Astrocyte of the spinal cord (primary cell): ENCODE results near the gene ACTR5.

Experiments
- DNase-seq: peaks from one replicate; pipeline ENCODE4 v3.0.0; 2011; ENCODE audit warnings: low read depth, low spot score
- H3K4me3 ChIP-seq: 2 replicates; pipeline ENCODE4 v1.5.1; 2011; ENCODE audit warnings: low read depth, mild to moderate bottlenecking, low read length, moderate library complexity
- in situ Hi-C: cut with HindIII; loops from 2 replicates; pipeline ENCODE4 v1.10.0; 2017; ENCODE audit warnings: low sequenced_read_pairs
- TF ChIP-seq, protein P1 (sequence below): IDR thresholded peaks from 2 replicates; pipeline ENCODE4 v1.5.1; 2012; ENCODE audit warnings: low read depth, mild to moderate bottlenecking, low read length, inconsistent platforms

ACTR5 gene

DNA sequence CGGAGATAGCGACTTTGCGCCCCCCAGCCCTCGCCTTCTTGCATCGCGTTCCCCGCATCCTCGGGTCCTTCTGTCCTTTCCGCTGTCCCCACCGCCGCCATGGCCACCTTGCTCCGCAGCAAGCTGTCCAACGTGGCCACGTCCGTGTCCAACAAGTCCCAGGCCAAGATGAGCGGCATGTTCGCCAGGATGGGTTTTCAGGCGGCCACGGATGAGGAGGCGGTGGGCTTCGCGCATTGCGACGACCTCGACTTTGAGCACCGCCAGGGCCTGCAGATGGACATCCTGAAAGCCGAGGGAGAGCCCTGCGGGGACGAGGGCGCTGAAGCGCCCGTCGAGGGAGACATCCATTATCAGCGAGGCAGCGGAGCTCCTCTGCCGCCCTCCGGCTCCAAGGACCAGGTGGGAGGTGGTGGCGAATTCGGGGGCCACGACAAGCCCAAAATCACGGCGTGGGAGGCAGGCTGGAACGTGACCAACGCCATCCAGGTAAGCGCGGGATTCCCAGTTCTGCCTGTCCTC lies 23.6 kb upstream of the ACTR5 start:
- no peak for DNase-seq
- H3K4me3 ChIP-seq = no peak overlapping the region
- in situ Hi-C loops = no loop called here
- TF ChIP-seq, protein P1, sequence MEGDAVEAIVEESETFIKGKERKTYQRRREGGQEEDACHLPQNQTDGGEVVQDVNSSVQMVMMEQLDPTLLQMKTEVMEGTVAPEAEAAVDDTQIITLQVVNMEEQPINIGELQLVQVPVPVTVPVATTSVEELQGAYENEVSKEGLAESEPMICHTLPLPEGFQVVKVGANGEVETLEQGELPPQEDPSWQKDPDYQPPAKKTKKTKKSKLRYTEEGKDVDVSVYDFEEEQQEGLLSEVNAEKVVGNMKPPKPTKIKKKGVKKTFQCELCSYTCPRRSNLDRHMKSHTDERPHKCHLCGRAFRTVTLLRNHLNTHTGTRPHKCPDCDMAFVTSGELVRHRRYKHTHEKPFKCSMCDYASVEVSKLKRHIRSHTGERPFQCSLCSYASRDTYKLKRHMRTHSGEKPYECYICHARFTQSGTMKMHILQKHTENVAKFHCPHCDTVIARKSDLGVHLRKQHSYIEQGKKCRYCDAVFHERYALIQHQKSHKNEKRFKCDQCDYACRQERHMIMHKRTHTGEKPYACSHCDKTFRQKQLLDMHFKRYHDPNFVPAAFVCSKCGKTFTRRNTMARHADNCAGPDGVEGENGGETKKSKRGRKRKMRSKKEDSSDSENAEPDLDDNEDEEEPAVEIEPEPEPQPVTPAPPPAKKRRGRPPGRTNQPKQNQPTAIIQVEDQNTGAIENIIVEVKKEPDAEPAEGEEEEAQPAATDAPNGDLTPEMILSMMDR = no peak

DNA sequence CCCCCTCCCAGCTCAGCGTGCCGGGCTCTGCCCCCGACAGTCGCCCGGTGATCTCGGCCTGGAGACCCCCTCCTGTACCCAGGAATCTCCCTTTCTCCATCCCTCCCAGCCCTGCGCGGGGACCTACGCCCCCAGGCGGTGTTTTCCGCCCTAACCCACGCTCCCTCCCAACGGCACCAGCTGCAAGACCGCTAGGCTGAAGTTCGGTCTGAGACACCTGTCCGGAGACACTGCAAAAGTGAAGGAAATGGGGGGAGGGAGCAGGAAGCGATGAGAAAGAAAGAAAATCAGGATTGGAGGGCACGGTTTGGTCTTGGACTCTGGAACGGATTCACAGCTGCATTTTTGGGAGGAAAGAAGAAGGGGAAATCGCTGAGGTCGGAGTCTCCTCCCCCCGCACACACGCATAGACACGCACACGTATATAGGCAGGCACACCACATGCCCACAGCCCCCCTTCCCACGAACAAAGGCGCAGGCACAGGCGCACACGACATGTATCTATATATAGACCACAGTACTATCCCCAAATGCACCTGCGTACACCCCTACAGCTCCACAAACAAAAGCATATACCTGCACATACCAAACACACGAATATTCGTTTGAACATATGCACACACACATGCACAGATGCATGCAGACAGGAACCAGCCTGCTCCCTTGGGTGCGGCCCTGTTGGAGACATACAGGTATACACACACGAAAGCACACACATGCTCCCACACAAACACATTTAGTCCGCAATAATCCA lies 22.9 kb upstream of the ACTR5 start:
- TF ChIP-seq, protein P1 = no peak
- H3K4me3 ChIP-seq = no peak overlapping the region
- no peak for DNase-seq
- in situ Hi-C loops = no loop called here

DNA sequence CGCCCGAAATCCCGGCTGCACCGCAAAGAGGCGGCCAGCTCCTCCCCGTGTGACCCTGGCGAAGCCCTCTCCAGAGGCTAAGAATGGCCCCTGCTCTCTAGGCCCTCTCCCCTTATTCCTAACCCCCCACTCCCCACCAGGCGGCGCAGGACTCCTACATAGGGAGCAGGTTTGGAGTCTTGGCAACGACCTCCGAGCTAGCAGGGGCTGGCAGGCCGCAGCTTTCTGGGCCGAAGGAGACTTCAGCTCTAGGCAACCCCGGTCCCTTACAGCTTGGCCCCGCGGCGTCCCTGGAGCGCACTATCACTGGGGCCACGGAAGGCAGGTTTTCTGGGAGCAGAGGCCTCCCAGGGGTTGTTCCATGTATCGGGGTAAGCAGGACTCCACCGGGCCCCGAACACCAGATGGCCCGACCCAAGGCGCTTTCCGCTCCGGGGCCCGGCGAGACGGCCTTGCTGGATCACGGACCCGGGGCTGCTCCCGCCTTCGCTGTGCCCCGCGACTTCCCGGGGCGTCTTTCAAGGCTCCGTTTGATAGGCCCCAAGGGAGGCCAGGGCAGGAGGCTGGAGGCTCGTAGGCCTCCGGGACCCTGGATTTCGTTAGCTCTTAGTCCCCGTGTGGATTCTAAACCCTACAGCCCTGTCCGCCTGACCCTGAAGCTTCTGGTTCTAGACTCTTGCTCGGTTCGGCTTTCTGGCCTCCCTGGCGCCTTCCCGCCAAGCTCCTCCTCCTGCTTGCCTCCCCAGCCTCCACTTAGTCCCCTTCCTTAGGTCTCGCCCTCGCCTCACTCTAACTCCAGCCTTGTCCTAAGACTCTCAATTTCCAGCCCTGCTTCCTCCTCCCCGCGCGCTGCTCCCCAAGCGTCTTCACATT lies 22.1 kb upstream of the ACTR5 start:
- H3K4me3 ChIP-seq = no peak overlapping the region
- in situ Hi-C loops = no loop called here
- DNase-seq = no peak
- TF ChIP-seq, protein P1 = peak; percentile 40

DNA sequence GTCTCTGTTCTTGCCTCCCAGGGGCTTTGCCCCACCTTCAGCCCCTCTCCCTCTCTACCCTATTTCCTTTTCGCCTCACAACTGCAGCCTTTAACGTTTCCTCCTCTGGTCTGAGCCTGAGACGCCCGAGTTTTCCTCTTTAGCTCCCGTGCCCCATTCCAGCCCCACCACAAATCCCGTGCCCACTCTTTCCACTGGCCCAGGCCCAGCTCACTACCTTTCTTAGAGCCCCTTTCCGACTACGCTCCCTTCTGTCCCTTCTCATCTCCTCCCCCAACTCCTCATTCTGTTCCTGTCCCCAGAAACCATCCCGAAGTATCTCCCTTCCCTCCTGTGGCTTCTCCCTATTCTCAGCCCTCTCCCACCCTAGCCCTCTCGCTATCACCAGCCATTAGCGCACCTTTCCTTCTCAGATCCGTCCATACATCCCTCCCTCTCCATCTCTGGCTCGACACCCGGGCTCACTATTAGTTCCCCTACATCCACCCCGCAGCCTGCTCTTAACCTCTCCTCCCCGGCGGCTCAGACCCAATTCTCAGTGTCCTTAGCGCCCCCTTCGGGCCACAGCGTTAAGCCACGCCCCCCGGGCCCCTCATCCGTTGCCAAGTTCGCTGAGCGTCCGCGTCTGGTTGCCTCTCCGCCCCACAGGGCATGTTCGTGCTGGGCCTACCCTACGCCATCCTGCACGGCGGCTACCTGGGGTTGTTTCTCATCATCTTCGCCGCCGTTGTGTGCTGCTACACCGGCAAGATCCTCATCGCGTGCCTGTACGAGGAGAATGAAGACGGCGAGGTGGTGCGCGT lies 21.3 kb upstream of the ACTR5 start:
- TF ChIP-seq, protein P1 = peak; percentile 29
- DNase-seq = no peak
- H3K4me3 ChIP-seq = no peak overlapping the region
- in situ Hi-C loops = no loop called here

DNA sequence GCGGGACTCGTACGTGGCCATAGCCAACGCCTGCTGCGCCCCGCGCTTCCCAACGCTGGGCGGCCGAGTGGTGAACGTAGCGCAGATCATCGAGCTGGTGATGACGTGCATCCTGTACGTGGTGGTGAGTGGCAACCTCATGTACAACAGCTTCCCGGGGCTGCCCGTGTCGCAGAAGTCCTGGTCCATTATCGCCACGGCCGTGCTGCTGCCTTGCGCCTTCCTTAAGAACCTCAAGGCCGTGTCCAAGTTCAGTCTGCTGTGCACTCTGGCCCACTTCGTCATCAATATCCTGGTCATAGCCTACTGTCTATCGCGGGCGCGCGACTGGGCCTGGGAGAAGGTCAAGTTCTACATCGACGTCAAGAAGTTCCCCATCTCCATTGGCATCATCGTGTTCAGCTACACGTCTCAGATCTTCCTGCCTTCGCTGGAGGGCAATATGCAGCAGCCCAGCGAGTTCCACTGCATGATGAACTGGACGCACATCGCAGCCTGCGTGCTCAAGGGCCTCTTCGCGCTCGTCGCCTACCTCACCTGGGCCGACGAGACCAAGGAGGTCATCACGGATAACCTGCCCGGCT lies 20.6 kb upstream of the ACTR5 start:
- no peak for DNase-seq
- no peak overlapping the region for H3K4me3 ChIP-seq
- in situ Hi-C loops = no loop called here
- TF ChIP-seq, protein P1 = no peak

DNA sequence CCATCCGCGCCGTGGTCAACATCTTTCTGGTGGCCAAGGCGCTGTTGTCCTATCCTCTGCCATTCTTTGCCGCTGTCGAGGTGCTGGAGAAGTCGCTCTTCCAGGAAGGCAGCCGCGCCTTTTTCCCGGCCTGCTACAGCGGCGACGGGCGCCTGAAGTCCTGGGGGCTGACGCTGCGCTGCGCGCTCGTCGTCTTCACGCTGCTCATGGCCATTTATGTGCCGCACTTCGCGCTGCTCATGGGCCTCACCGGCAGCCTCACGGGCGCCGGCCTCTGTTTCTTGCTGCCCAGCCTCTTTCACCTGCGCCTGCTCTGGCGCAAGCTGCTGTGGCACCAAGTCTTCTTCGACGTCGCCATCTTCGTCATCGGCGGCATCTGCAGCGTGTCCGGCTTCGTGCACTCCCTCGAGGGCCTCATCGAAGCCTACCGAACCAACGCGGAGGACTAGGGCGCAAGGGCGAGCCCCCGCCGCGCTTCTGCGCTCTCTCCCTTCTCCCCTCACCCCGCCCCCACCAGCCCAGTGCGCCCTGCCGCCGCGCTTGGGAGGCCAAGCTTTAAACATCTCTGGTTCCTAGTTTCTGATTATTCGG lies 20.0 kb upstream of the ACTR5 start:
- in situ Hi-C loops = no loop called here
- DNase-seq = no peak
- H3K4me3 ChIP-seq = no peak overlapping the region
- TF ChIP-seq, protein P1 = no peak
